T47D (cell line): ENCODE measurements around the gene MPHOSPH8.

Experiments
- DNase-seq, 2 experiments: peaks; one replicate each; pipeline versions ENCODE4 v3.0.0 to v3.0.0-alpha.2; 2011 to 2012; ENCODE audit warnings: low read depth in 1 of 2, low spot score in 1 of 2
- JUND ChIP-seq: IDR thresholded peaks from 2 replicates; pipeline ENCODE4 v1.6.1; 2012; ENCODE audit warnings: low read depth
- in situ Hi-C: cut with HindIII; loops from 2 replicates; pipeline ENCODE4 v1.10.0; 2016; ENCODE audit warnings: low sequenced_read_pairs, low pct_unique_long_range_greater_than_20kb

MPHOSPH8 gene

GRCh38 chr13:19633479-19634255, at the start of gene MPHOSPH8:
MPHOSPH8 (plus strand) TSS chr13:19633659; CDS start chr13:19633749, 90 bp downstream.
- TF ChIP-seq JUND = no peak
- in situ Hi-C loops = no loop called here

GRCh38 chr13:19586904-19587634, 46.4 kb upstream of the MPHOSPH8 start:
- no peak for TF ChIP-seq JUND
- no peak for DNase-seq
- in situ Hi-C loops = no loop called here

More at GRCh38 chr13:19633479-19634255, at the start of gene MPHOSPH8:
- DNase-seq = peak; percentile 79 to 94

- TF ChIP-seq JUND = no peak
- in situ Hi-C loops = no loop called here
- peak in 1 of 2 experiments; percentile 70 for DNase-seq
Observed at GRCh38 chr13:19587635-19588300, 45.7 kb upstream of the MPHOSPH8 start.

- DNase-seq = no peak
- in situ Hi-C loops = no loop called here
- no peak for TF ChIP-seq JUND
Observed at GRCh38 chr13:19589312-19589711, 44.1 kb upstream of the MPHOSPH8 start.

GRCh38 chr13:19590423-19590822, 43.0 kb upstream of the MPHOSPH8 start:
- in situ Hi-C loops = no loop called here
- TF ChIP-seq JUND = no peak
- no peak for DNase-seq

DNA sequence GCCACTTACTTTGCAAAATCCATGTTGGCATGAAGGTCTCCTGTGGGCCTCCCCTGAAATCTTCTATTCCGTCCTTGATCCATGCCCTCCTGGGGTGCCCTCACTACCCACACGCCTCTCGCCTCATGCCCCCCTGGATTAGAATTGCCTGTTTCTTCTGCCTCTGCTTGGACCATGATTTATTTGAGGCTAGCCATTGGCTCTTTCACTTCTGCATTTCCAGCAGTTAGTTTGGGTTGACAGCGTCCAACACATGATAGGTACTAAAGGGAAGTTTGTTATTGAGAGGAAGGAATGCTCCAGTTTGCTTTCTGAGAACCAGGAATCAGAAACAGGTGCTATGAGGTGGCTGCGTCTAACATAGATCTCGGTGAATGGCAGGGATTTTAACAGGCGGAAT, 41.6 kb upstream of the MPHOSPH8 start:
- in situ Hi-C loops = no loop called here
- no peak for TF ChIP-seq JUND
- DNase-seq = no peak

DNA sequence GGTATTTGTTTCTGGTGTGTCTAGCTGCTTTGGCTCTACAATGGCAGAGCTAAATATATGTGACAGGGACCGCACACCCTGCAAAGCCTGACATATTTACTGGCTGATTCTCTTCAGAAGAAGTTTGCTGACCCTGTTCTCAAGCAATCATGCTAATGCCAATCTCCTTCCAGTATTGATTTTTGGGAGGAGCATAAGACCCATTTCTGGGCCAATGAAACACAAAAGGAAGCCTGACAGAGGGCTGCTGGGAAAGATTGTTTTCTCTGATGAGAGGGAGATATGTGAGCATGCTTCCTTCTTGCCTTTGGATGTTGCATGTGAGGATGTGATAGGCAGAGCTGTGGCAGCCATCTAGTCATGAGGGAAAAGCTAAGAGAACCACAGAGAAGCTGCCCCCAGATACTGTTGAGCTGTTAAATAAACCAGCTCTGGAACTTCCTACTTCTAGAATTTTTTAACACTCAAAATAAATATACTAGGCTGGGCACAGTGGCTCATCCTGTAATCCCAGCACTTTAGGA, 40.7 kb upstream of the MPHOSPH8 start:
- in situ Hi-C loops = no loop called here

GRCh38 chr13:19596086-19596485, 37.4 kb upstream of the MPHOSPH8 start:
- in situ Hi-C loops = no loop called here

More for the DNA sequence above, 40.7 kb upstream of the MPHOSPH8 start:
- no peak for TF ChIP-seq JUND
- DNase-seq = no peak

DNA sequence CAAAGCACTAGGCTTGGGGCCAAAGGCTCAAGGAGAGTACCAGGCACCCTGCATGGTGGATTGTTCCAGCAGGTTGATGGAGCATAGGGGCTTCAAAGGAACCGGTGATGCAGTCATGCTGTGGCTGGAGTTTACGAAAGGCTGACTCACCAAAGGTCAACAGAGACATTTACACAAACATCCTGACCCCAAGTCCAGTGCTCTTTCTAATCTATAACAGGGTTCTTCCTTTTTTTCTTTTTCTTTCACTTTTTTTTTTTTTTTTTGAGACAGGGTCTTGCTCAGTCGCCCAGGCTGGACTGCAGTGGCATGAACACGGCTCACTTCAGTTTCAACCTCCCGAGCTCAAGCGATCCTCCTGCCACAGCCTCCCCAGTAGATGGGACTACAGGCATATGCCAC, 36.5 kb upstream of the MPHOSPH8 start:
- DNase-seq = no peak
- in situ Hi-C loops = no loop called here
- no peak for TF ChIP-seq JUND

More at GRCh38 chr13:19596086-19596485, 37.4 kb upstream of the MPHOSPH8 start:
- no peak for TF ChIP-seq JUND
- no peak for DNase-seq

DNA sequence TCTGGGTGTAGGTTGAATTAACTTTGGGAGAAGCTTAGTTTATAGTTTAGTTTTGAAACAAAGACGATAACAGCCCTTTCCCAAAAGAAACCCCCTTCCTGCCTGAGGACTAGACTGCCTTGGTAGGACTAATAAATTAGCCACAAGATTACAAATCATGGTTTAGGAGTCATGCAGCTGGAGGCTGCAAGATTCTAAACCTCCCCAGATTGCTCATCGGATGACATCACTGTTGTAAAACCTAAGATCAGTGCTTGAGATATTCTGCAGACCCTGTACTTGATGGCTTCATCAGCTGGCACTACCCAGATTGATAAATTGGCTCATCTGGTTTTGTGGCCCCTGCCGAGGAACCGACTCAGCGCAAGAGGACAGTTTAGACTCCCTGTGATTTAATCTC, 35.9 kb upstream of the MPHOSPH8 start:
- in situ Hi-C loops = no loop called here
- no peak for TF ChIP-seq JUND
- no peak for DNase-seq

- DNase-seq = peak in 1 of 2 experiments; percentile 26
- no peak for TF ChIP-seq JUND
- in situ Hi-C loops = no loop called here
Observed at GRCh38 chr13:19601749-19602725, 31.4 kb upstream of the MPHOSPH8 start.
